HepG2 (cell line): ENCODE results near the gene SMYD1. TPM values are rescaled to one million over a fixed set of nuclear protein-coding genes. Genes with fewer than 3 reads are reported as not detected.

Experiments
- FOXJ3 ChIP-seq: sonication (generic); formaldehyde crosslinking; IDR thresholded peaks from 2 replicates; pipeline ENCODE4 v1.4.0; 2020; ENCODE audit warnings: missing genetic modification reagents, mild to moderate bottlenecking, borderline replicate concordance
- HNRNPL ChIP-seq: fragments of 200-400 bp; formaldehyde crosslinking; IDR thresholded peaks from 2 replicates; pipeline ENCODE4 v1.6.1; 2017; ENCODE audit warnings: mild to moderate bottlenecking, low read depth, low read length
- MAFK ChIP-seq, 2 experiments: IDR thresholded peaks in 1 of 2; conservative IDR thresholded peaks in 1 of 2; 2 replicates each; pipeline ENCODE4 v1.6.1; 2011; ENCODE audit warnings: improper control_type of control experiment in 2 of 2, low read length in 2 of 2
- MTA3 ChIP-seq: sonication (generic); formaldehyde crosslinking; IDR thresholded peaks from 2 replicates; pipeline ENCODE4 v1.4.0; 2020; ENCODE audit warnings: missing genetic modification reagents
- NAIF1 ChIP-seq: sonication (generic); formaldehyde crosslinking; IDR thresholded peaks from 2 replicates; pipeline ENCODE4 v1.5.0; 2020; ENCODE audit warnings: mild to moderate bottlenecking, missing genetic modification reagents, borderline replicate concordance
- NFRKB ChIP-seq: fragments of 450-650 bp; IDR thresholded peaks from 2 replicates; pipeline ENCODE4 v1.6.1; 2017
- PHF20 ChIP-seq: sonication (generic); formaldehyde crosslinking; IDR thresholded peaks from 2 replicates; pipeline ENCODE4 v1.5.0; 2020; ENCODE audit warnings: mild to moderate bottlenecking, missing genetic modification reagents
- RBFOX2 ChIP-seq: fragments of 200-400 bp; formaldehyde crosslinking; IDR thresholded peaks from 2 replicates; pipeline ENCODE4 v1.6.1; 2017; ENCODE audit warnings: low read depth, mild to moderate bottlenecking, low read length
- RBM22 ChIP-seq: fragments of 200-400 bp; formaldehyde crosslinking; optimal IDR thresholded peaks from 2 replicates; pipeline ENCODE3; 2017; ENCODE audit warnings: mild to moderate bottlenecking, low read length, moderate library complexity
- SSRP1 ChIP-seq: IDR thresholded peaks from 2 replicates; pipeline ENCODE4 v1.6.1; 2016; ENCODE audit warnings: control low read depth
- ZBTB3 ChIP-seq: sonication (generic); formaldehyde crosslinking; IDR thresholded peaks from 2 replicates; pipeline ENCODE4 v1.4.0; 2020; ENCODE audit warnings: low read depth, mild to moderate bottlenecking, moderate library complexity, missing genetic modification reagents, borderline replicate concordance
- ZNF101 ChIP-seq: sonication (generic); formaldehyde crosslinking; IDR thresholded peaks from 2 replicates; pipeline ENCODE4 v1.4.0; 2020; ENCODE audit warnings: mild to moderate bottlenecking, low read depth, missing genetic modification reagents, borderline replicate concordance
- ZNF160 ChIP-seq: sonication (generic); formaldehyde crosslinking; IDR thresholded peaks from 2 replicates; pipeline ENCODE4 v1.8.0; 2022; ENCODE audit warnings: mild to moderate bottlenecking, inconsistent platforms, missing genetic modification reagents
- ZNF24 ChIP-seq: fragments of 450-650 bp; IDR thresholded peaks from 2 replicates; pipeline ENCODE4 v1.6.1; 2017; ENCODE audit warnings: antibody characterized with exemption, mild to moderate bottlenecking
- ZNF501 ChIP-seq: sonication (generic); formaldehyde crosslinking; IDR thresholded peaks from 2 replicates; pipeline ENCODE4 v1.5.1; 2020; ENCODE audit warnings: mild to moderate bottlenecking, moderate library complexity, missing genetic modification reagents
- ZSCAN9 ChIP-seq: IDR thresholded peaks from 2 replicates; pipeline ENCODE4 v1.6.1; 2016; ENCODE audit warnings: borderline replicate concordance
- polyA plus RNA-seq, 8 experiments: library from polyadenylated mRNA; depleted of rRNA in 3 of 8; stranded (reverse) in 7 of 8; unstranded in 1 of 8; fragments of >200 nt; fragmentation: Illumina TruSeq in 4 of 8; extraction: Trizol in 4 of 8; gene quantifications; 2 replicates each; pipeline versions ENCODE4 v1.2.1 to v1.2.3, GENCODE V29; 2011 to 2016; ENCODE audit warnings: low read depth in 4 of 8, missing spikeins in 1 of 8, mixed read lengths in 1 of 8; ENCODE audit not compliant: insufficient read depth in 1 of 8
- total RNA-seq, 5 experiments: library from RNA; depleted of rRNA; stranded (reverse); fragments of >200 nt; fragmentation: Illumina TruSeq; extraction: Trizol; gene quantifications; 2 replicates each; pipeline ENCODE4 v1.2.3, GENCODE V29; 2016; ENCODE audit warnings: low read depth in 1 of 5
- TF ChIP-seq, protein P1 (sequence below): sonication (generic); formaldehyde crosslinking; conservative IDR thresholded peaks from 2 replicates; pipeline ENCODE4 v1.4.0; 2020; ENCODE audit warnings: mild to moderate bottlenecking, missing genetic modification reagents, moderate library complexity
- TF ChIP-seq, protein P2 (sequence below): sonication (generic); formaldehyde crosslinking; IDR thresholded peaks from 2 replicates; pipeline ENCODE4 v1.8.0; 2022; ENCODE audit warnings: low read depth, missing genetic modification reagents
- TF ChIP-seq, protein P3 (sequence below): sonication (generic); formaldehyde crosslinking; IDR thresholded peaks from 2 replicates; pipeline ENCODE4 v1.4.0; 2020; ENCODE audit warnings: mild to moderate bottlenecking, missing genetic modification reagents
- TF ChIP-seq, protein P4 (sequence below): sonication (generic); formaldehyde crosslinking; IDR thresholded peaks from 2 replicates; pipeline ENCODE4 v1.4.0; 2020; ENCODE audit warnings: missing genetic modification reagents, low read depth, mild to moderate bottlenecking, borderline replicate concordance
- TF ChIP-seq, protein P5 (sequence below): sonication (generic); formaldehyde crosslinking; IDR thresholded peaks from 2 replicates; pipeline ENCODE4 v1.5.0; 2020; ENCODE audit warnings: mild to moderate bottlenecking, missing genetic modification reagents

The SMYD1 gene
- total and polyA plus RNA-seq, 2 of the 13 experiments (the other 11 are each of a cell fraction or from before 2014, with no cell fraction given), result not detected

DNA sequence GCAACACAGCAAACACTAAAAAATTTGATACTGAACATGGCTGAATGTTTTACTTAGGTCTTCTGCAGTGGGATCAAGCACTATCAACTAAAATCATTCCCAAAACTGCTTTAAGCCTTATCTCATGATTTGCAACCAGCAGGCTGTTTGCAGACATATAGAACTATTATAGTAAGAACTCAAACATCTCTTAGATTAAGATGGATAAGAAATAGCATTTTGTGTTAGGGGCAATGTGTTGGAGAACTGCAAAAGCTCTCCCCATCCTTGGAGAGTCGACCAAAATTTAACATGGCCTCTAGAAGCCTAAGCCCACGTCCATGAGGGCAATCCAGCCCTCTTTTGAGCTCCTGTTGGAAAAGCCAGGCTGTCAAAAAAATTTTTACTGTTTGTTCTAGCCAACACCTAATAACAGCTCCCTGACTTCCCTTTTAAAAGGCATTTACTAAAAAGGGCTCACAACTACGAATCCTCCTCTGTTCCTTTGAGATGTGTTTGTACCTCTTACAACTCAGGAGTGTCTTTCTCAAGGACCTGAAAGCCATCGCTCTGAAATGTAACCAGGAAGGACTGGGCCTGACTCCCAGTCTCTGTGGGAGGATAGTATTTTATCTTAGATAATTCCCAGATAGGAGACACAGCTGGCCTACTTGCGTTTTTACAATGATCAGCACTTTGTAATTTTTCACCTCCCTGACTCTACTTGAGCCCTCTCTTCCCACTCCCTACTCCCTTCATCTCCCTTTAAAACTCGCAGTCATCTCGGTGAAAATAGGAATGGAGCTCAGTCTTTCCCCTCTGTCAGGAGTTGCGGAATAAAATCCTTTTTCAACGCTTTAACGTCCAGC lies 13.5 kb upstream of the SMYD1 start (continued):
- TF ChIP-seq, protein P1, sequence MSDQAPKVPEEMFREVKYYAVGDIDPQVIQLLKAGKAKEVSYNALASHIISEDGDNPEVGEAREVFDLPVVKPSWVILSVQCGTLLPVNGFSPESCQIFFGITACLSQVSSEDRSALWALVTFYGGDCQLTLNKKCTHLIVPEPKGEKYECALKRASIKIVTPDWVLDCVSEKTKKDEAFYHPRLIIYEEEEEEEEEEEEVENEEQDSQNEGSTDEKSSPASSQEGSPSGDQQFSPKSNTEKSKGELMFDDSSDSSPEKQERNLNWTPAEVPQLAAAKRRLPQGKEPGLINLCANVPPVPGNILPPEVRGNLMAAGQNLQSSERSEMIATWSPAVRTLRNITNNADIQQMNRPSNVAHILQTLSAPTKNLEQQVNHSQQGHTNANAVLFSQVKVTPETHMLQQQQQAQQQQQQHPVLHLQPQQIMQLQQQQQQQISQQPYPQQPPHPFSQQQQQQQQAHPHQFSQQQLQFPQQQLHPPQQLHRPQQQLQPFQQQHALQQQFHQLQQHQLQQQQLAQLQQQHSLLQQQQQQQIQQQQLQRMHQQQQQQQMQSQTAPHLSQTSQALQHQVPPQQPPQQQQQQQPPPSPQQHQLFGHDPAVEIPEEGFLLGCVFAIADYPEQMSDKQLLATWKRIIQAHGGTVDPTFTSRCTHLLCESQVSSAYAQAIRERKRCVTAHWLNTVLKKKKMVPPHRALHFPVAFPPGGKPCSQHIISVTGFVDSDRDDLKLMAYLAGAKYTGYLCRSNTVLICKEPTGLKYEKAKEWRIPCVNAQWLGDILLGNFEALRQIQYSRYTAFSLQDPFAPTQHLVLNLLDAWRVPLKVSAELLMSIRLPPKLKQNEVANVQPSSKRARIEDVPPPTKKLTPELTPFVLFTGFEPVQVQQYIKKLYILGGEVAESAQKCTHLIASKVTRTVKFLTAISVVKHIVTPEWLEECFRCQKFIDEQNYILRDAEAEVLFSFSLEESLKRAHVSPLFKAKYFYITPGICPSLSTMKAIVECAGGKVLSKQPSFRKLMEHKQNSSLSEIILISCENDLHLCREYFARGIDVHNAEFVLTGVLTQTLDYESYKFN (CRISPR knock-in tag), result no peak
- TF ChIP-seq RBFOX2 (peak; percentile 69), ZNF160 (CRISPR knock-in tag) (no peak), PHF20 (no peak), ZBTB3 (no peak), NAIF1 (CRISPR knock-in tag) (no peak), ZSCAN9 (no peak), NFRKB (no peak), ZNF101 (no peak), SSRP1 (CRISPR knock-in tag) (0 out of 2 replicates have a peak, but pooled peaks have one; percentile 33), MTA3 (CRISPR knock-in tag) (no peak), HNRNPL (no peak), ZNF24 (no peak), RBM22 (peak; percentile 40), ZNF501 (CRISPR knock-in tag) (no peak), MAFK (conservative IDR thresholded peaks at IDR 0.05 in 1 of 2, IDR thresholded peaks at IDR 0.05 in 1 of 2; ENCODE audit: low read length in 2 of 2) (peak; percentile 69 to 75), FOXJ3 (CRISPR knock-in tag) (no peak)
- TF ChIP-seq, protein P2, sequence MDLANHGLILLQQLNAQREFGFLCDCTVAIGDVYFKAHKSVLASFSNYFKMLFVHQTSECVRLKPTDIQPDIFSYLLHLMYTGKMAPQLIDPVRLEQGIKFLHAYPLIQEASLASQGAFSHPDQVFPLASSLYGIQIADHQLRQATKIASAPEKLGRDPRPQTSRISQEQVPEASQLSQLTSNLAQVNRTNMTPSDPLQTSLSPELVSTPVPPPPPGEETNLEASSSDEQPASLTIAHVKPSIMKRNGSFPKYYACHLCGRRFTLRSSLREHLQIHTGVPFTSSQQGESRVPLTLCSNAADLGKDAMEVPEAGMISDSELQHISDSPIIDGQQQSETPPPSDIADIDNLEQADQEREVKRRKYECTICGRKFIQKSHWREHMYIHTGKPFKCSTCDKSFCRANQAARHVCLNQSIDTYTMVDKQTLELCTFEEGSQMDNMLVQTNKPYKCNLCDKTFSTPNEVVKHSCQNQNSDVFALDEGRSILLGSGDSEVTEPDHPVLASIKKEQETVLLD (CRISPR knock-in tag), result 0 out of 2 replicates have a peak, but pooled peaks have one; percentile 30
- TF ChIP-seq, protein P3, sequence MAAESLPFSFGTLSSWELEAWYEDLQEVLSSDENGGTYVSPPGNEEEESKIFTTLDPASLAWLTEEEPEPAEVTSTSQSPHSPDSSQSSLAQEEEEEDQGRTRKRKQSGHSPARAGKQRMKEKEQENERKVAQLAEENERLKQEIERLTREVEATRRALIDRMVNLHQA (CRISPR knock-in tag), result no peak
- TF ChIP-seq, protein P4, sequence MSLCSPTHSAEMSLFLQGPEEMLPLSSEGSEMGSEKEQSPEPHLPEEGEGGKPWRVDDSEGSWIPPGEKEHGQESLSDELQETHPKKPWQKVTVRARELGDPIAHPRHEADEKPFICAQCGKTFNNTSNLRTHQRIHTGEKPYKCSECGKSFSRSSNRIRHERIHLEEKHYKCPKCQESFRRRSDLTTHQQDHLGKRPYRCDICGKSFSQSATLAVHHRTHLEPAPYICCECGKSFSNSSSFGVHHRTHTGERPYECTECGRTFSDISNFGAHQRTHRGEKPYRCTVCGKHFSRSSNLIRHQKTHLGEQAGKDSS (CRISPR knock-in tag), result no peak
- TF ChIP-seq, protein P5, sequence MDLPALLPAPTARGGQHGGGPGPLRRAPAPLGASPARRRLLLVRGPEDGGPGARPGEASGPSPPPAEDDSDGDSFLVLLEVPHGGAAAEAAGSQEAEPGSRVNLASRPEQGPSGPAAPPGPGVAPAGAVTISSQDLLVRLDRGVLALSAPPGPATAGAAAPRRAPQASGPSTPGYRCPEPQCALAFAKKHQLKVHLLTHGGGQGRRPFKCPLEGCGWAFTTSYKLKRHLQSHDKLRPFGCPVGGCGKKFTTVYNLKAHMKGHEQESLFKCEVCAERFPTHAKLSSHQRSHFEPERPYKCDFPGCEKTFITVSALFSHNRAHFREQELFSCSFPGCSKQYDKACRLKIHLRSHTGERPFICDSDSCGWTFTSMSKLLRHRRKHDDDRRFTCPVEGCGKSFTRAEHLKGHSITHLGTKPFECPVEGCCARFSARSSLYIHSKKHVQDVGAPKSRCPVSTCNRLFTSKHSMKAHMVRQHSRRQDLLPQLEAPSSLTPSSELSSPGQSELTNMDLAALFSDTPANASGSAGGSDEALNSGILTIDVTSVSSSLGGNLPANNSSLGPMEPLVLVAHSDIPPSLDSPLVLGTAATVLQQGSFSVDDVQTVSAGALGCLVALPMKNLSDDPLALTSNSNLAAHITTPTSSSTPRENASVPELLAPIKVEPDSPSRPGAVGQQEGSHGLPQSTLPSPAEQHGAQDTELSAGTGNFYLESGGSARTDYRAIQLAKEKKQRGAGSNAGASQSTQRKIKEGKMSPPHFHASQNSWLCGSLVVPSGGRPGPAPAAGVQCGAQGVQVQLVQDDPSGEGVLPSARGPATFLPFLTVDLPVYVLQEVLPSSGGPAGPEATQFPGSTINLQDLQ (CRISPR knock-in tag), result no peak
